Testis (tissue), 2 donors: Measurements from ENCODE around the gene AGAP1.

Source experiments
- CTCF ChIP-seq, 3 experiments: fragments of 450-650 bp in 2 of 3; fragments of 200-600 bp in 1 of 3; sonication (generic) in 1 of 3; IDR thresholded peaks; one replicate each; pipeline ENCODE4 v1.5.1; 2016 to 2019; ENCODE audit warnings: antibody characterized with exemption in 3 of 3, mild to moderate bottlenecking in 2 of 3, moderate library complexity in 1 of 3
- POLR2A ChIP-seq: fragments of 450-650 bp; IDR thresholded peaks from one replicate; pipeline ENCODE4 v1.6.1; 2017; ENCODE audit warnings: antibody characterized with exemption, mild to moderate bottlenecking, moderate library complexity

GRCh38 chr2:235849489-235849888 is 355.6 kb downstream of the AGAP1 start:
- no peak for TF ChIP-seq POLR2A
- TF ChIP-seq CTCF (IDR thresholded peaks at IDR 0.05): no peak
